ENCODE data around the gene SMAD3. TPM values are rescaled to one million over a fixed set of nuclear protein-coding genes. Genes with fewer than 3 reads are reported as not detected.

Gene SMAD3
- total and polyA plus RNA-seq, 2 of the 8 experiments (the other 6 are each of a cell fraction or from before 2014, with no cell fraction given): 10.1 to 12.4 TPM

GRCh38 chr15:67106764-67107013, 41.3 kb downstream of the SMAD3 start (continued):
- TF ChIP-seq, protein P1, sequence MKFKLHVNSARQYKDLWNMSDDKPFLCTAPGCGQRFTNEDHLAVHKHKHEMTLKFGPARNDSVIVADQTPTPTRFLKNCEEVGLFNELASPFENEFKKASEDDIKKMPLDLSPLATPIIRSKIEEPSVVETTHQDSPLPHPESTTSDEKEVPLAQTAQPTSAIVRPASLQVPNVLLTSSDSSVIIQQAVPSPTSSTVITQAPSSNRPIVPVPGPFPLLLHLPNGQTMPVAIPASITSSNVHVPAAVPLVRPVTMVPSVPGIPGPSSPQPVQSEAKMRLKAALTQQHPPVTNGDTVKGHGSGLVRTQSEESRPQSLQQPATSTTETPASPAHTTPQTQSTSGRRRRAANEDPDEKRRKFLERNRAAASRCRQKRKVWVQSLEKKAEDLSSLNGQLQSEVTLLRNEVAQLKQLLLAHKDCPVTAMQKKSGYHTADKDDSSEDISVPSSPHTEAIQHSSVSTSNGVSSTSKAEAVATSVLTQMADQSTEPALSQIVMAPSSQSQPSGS (IDR thresholded peaks at IDR 0.05; ENCODE audit: low read length): no peak
- no peak for TF ChIP-seq RFX5 (IDR thresholded peaks at IDR 0.05; ENCODE audit: borderline replicate concordance, low read depth, low read length)
- no peak for TF ChIP-seq PHF8 (conservative IDR thresholded peaks at IDR 0.05; ENCODE audit: low read depth, low read length)
- no peak for TF ChIP-seq CTBP2 (IDR thresholded peaks at IDR 0.05; ENCODE audit: borderline replicate concordance, insufficient read depth, insufficient read length, low read length)
- no peak for TF ChIP-seq NANOG (IDR thresholded peaks at IDR 0.05; ENCODE audit: insufficient read depth, low read depth, low read length, poor library complexity, severe bottlenecking)

Measured in H1 (cell line).